GM18858 (cell line): Measurements from ENCODE around the gene MME.
"Not testable (repeated sequence)": the region's sequence is repeated elsewhere in the genome, so short reads cannot be mapped to it uniquely, and the experiment has no call there.

Source experiments
- ATAC-seq: cut with Tn5 transposase; IDR thresholded peaks from one replicate; pipeline ENCODE4 v1.9.1; 2021; ENCODE audit not compliant: unreplicated experiment

The MME gene

GRCh38 chr3:155190691-155191090 lies 110.6 kb downstream of the MME start:
- ATAC-seq: no peak

- no peak for ATAC-seq
These were observed 113.0 kb downstream of the MME start for GRCh38 chr3:155192957-155193746.

- no peak for ATAC-seq
These were observed 113.7 kb downstream of the MME start for GRCh38 chr3:155193868-155194267.

GRCh38 chr3:155194973-155195957 lies 115.1 kb downstream of the MME start:
- no peak for ATAC-seq

GRCh38 chr3:155196131-155197021 lies 116.3 kb downstream of the MME start:
- ATAC-seq: no peak

- ATAC-seq: no peak
These were observed 117.7 kb downstream of the MME start for GRCh38 chr3:155197786-155198185.

- ATAC-seq: no peak
These were observed 122.5 kb downstream of the MME start for GRCh38 chr3:155202626-155203025.

- no peak for ATAC-seq
These were observed 124.7 kb downstream of the MME start for GRCh38 chr3:155204851-155205250.

- no peak for ATAC-seq
These were observed 128.2 kb downstream of the MME start for GRCh38 chr3:155208183-155208800.

GRCh38 chr3:155210736-155211135 lies 130.6 kb downstream of the MME start:
- ATAC-seq: no peak

- no peak for ATAC-seq
These were observed 131.1 kb downstream of the MME start for GRCh38 chr3:155211266-155211665.

- ATAC-seq: no peak
These were observed 131.8 kb downstream of the MME start for GRCh38 chr3:155211940-155212339.

- not testable (repeated sequence) for ATAC-seq
These were observed 135.9 kb downstream of the MME start for GRCh38 chr3:155216007-155216406.

GRCh38 chr3:155217591-155217990 lies 137.5 kb downstream of the MME start:
- ATAC-seq: no peak

- ATAC-seq: no peak
These were observed 138.3 kb downstream of the MME start for GRCh38 chr3:155218462-155218861.

- ATAC-seq: no peak
These were observed 139.0 kb downstream of the MME start for GRCh38 chr3:155219106-155219505.

- ATAC-seq: no peak
These were observed 145.3 kb downstream of the MME start for GRCh38 chr3:155225417-155225816.

GRCh38 chr3:155227141-155227540 lies 147.0 kb downstream of the MME start:
- no peak for ATAC-seq

GRCh38 chr3:155228676-155229075 lies 148.6 kb downstream of the MME start:
- ATAC-seq: no peak

- no peak for ATAC-seq
These were observed 149.0 kb downstream of the MME start for GRCh38 chr3:155229086-155229485.
